GM23248 (cell line): ENCODE results near the gene ZNF207.
"Not testable (repeated sequence)": the region's sequence is repeated elsewhere in the genome, so short reads cannot be mapped to it uniquely, and the experiment has no call there.

Experiments used
- EZH2 ChIP-seq: fragments of 200-600 bp; sonication (generic); IDR thresholded peaks from 2 replicates; pipeline ENCODE4 v1.6.1; 2018; ENCODE audit warnings: antibody characterized with exemption, mild to moderate bottlenecking; ENCODE audit not compliant: insufficient read depth, poor library complexity, severe bottlenecking
- EZH2phosphoT487 ChIP-seq: fragments of 200-600 bp; sonication (generic); IDR thresholded peaks from 2 replicates; pipeline ENCODE4 v1.6.1; 2018; ENCODE audit warnings: antibody characterized with exemption, moderate library complexity, mild to moderate bottlenecking, low read depth; ENCODE audit not compliant: insufficient read depth

- TF ChIP-seq EZH2, EZH2phosphoT487: not testable (repeated sequence)
Observed at GRCh38 chr17:32410085-32410484, 60.1 kb downstream of the ZNF207 start.
